ENCODE data around the gene NOD1.

GRCh38 chr7:30391806-30392205 lies 86.8 kb downstream of the NOD1 start:
- no peak for TF ChIP-seq ZNF175 (tag by site-specific recombination; IDR thresholded peaks at IDR 0.05)
- no peak for TF ChIP-seq CTCF (tag by site-specific recombination; IDR thresholded peaks at IDR 0.05)
- no peak for TF ChIP-seq ZNF670 (tag by site-specific recombination; IDR thresholded peaks at IDR 0.05; ENCODE audit: low read depth)
- TF ChIP-seq ZNF2 (tag by site-specific recombination; IDR thresholded peaks at IDR 0.05): no peak
- TF ChIP-seq ZNF274 (IDR thresholded peaks at IDR 0.05; ENCODE audit: low read length): no peak
- TF ChIP-seq ZNF274 (tag by site-specific recombination; IDR thresholded peaks at IDR 0.05; ENCODE audit: borderline replicate concordance): no peak
- TF ChIP-seq MEIS1 (CRISPR knock-in tag; IDR thresholded peaks at IDR 0.05; ENCODE audit: borderline replicate concordance): no peak
- no peak for TF ChIP-seq ZBTB20 (tag by site-specific recombination; IDR thresholded peaks at IDR 0.05)
- no peak for TF ChIP-seq ZNF585B (tag by site-specific recombination; IDR thresholded peaks at IDR 0.05)
- TF ChIP-seq ZNF624 (tag by site-specific recombination; IDR thresholded peaks at IDR 0.05): no peak

Data from HEK293 (cell line).